Measurements from ENCODE around the gene EZH2.

EZH2 gene

GRCh38 chr7:148884049-148884298, at the start of gene EZH2:
Gene EZH2 (minus strand): TSS chr7:148884291. CDS start chr7:148847298, 36,993 bp downstream.
- DNase-seq (ENCODE audit: low read depth in 3 of 3) = no peak

GRCh38 chr7:148931470-148931869, 47.4 kb upstream of the EZH2 start:
- DNase-seq (ENCODE audit: low read depth in 3 of 3) = no peak

- DNase-seq (ENCODE audit: low read depth in 3 of 3) = no peak
Measured at GRCh38 chr7:148930335-148930734, 46.2 kb upstream of the EZH2 start.

GRCh38 chr7:148929176-148929575, 45.1 kb upstream of the EZH2 start:
- no peak for DNase-seq (ENCODE audit: low read depth in 3 of 3)

- DNase-seq (ENCODE audit: low read depth in 3 of 3) = no peak
Measured at GRCh38 chr7:148927123-148928045, 43.3 kb upstream of the EZH2 start.

- no peak for DNase-seq (ENCODE audit: low read depth in 3 of 3)
Measured at GRCh38 chr7:148925836-148926235, 41.7 kb upstream of the EZH2 start.

- no peak for DNase-seq (ENCODE audit: low read depth in 3 of 3)
Measured at GRCh38 chr7:148924011-148924410, 39.9 kb upstream of the EZH2 start.

- DNase-seq (ENCODE audit: low read depth in 3 of 3) = no peak
Measured at GRCh38 chr7:148921806-148922205, 37.7 kb upstream of the EZH2 start.

- DNase-seq (ENCODE audit: low read depth in 3 of 3) = no peak
Measured at GRCh38 chr7:148921189-148921588, 37.1 kb upstream of the EZH2 start.

- DNase-seq (ENCODE audit: low read depth in 3 of 3) = no peak
Measured at GRCh38 chr7:148919859-148920258, 35.8 kb upstream of the EZH2 start.

GRCh38 chr7:148918058-148918596, 34.0 kb upstream of the EZH2 start:
- no peak for DNase-seq (ENCODE audit: low read depth in 3 of 3)

GRCh38 chr7:148916186-148916585, 32.1 kb upstream of the EZH2 start:
- no peak for DNase-seq (ENCODE audit: low read depth in 3 of 3)

GRCh38 chr7:148915211-148915610, 31.1 kb upstream of the EZH2 start:
- DNase-seq (ENCODE audit: low read depth in 3 of 3) = no peak

- peak; percentile 40 to 54 (median 50) for DNase-seq (ENCODE audit: low read depth in 3 of 3)
Measured at GRCh38 chr7:148914208-148914777, 30.2 kb upstream of the EZH2 start.

GRCh38 chr7:148912758-148913541, 28.9 kb upstream of the EZH2 start:
- peak; percentile 35 to 71 (median 52) for DNase-seq (ENCODE audit: low read depth in 3 of 3)

GRCh38 chr7:148912151-148912550, 28.1 kb upstream of the EZH2 start:
- DNase-seq (ENCODE audit: low read depth in 3 of 3) = no peak

- peak in 1 of 3 donors; percentile 29 for DNase-seq (ENCODE audit: low read depth in 3 of 3)
Measured at GRCh38 chr7:148911626-148912025, 27.5 kb upstream of the EZH2 start.

GRCh38 chr7:148909568-148909967, 25.5 kb upstream of the EZH2 start:
- DNase-seq (ENCODE audit: low read depth in 3 of 3) = no peak

- DNase-seq (ENCODE audit: low read depth in 3 of 3) = no peak
Measured at GRCh38 chr7:148906707-148907498, 22.8 kb upstream of the EZH2 start.

- no peak for DNase-seq (ENCODE audit: low read depth in 3 of 3)
Measured at GRCh38 chr7:148905093-148905666, 21.1 kb upstream of the EZH2 start.

- DNase-seq (ENCODE audit: low read depth in 3 of 3) = no peak
Measured at GRCh38 chr7:148903504-148903903, 19.4 kb upstream of the EZH2 start.
